ENCODE results near the gene FSD1L. TPM values are rescaled to one million over a fixed set of nuclear protein-coding genes. Genes with fewer than 3 reads are reported as not detected.

The FSD1L gene
- total RNA-seq, 2 donors from 2014 or later, result 0.66 to 6.0 TPM

DNA sequence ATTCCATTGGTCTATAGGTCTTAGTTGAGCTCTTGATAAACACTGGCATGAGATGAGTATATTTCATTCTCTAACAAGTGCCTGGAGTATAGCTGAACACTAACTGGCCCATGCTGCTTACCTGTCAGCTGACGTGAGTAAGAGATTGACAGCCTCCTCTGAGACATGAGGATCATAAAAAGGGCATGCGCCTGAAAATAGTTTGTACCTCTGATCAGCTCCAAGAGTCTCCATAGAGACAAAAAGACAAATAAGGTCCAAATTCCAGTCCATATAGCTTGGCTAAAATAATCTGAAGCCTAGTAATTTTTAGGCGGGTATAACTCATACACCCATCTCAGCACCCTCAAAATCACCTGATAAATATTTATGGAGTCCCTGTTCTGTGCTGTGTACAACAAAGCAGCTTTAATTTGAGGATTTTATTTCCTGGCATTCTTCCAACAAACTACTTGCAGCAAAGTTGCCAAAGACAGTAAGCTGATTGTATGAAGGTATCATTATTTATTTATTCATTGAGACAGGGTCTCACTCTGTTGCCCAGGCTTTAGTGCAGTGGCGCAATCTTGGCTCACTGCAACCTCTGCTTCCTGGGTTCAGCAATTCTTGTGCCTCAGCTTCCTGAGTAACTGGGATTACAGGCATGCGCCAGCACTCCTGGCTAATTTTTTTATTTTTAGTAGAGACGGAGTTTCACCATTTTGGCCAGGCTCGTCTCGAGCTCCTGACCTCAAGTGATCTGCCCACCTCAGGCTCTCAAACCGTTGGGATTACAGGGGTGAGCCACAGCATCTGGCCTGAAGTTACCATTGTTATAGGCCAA lies 16.2 kb upstream of the FSD1L start:
- Histone ChIP-seq H3K27me3 (no peaks in the 10 kb centered on the region), H3K4me1 (peaks cover 12% of the 10 kb centered on the region), H3K36me3 (replicated peaks in 1 of 2; ENCODE audit: insufficient read depth in 1 of 2, low read depth in 2 of 2) (no peaks in the 10 kb centered on the region), H3K27ac (no peak overlapping the region), H3K4me3 (no peak overlapping the region), H3K9me3 (no peaks in the 10 kb centered on the region)
- TF ChIP-seq, protein P1, sequence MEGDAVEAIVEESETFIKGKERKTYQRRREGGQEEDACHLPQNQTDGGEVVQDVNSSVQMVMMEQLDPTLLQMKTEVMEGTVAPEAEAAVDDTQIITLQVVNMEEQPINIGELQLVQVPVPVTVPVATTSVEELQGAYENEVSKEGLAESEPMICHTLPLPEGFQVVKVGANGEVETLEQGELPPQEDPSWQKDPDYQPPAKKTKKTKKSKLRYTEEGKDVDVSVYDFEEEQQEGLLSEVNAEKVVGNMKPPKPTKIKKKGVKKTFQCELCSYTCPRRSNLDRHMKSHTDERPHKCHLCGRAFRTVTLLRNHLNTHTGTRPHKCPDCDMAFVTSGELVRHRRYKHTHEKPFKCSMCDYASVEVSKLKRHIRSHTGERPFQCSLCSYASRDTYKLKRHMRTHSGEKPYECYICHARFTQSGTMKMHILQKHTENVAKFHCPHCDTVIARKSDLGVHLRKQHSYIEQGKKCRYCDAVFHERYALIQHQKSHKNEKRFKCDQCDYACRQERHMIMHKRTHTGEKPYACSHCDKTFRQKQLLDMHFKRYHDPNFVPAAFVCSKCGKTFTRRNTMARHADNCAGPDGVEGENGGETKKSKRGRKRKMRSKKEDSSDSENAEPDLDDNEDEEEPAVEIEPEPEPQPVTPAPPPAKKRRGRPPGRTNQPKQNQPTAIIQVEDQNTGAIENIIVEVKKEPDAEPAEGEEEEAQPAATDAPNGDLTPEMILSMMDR (IDR thresholded peaks at IDR 0.05), result no peak
- TF ChIP-seq POLR2A (IDR thresholded peaks at IDR 0.05), result no peak
- no peak for ATAC-seq
- 78 to 82% methylated on average over 9 of the region's 9 CpGs for WGBS, 2 donors
- DNase-seq, result no peak
- intact Hi-C loops (cut with DNase I), result no loop called here

DNA sequence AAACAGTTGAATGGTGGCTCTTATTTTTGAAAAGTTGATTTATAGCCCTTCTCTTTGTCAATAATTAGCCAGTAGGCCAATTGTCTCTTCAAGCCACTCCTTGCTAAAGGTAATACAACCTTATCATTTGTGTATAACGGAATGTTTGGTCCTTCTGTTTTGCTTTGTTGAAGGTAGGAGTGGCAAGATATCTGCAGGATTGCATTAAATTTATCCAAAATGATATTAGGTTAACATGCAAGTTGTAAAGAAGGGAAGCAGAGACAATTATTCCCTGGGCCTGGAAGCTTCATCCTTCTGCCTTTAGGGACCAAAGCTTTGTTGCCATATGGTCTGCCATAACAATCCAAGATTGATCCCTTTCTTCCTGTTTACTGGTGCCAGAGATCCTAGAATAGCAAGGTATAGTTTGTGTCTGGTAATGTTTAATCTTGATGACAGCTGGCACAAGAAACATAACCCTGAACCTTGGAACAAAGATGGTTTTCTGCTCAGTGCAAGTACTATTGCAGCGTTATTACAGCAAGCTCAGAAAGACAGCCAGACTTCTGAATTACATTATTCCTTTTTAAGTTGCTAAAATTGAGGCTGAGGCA lies 15.5 kb upstream of the FSD1L start:
- H3K9me3 ChIP-seq, result no peaks in the 10 kb centered on the region
- H3K36me3 ChIP-seq (replicated peaks in 1 of 2; ENCODE audit: insufficient read depth in 1 of 2, low read depth in 2 of 2), result no peaks in the 10 kb centered on the region
- peaks cover 12% of the 10 kb centered on the region for H3K4me1 ChIP-seq
- TF ChIP-seq, protein P1 (IDR thresholded peaks at IDR 0.05), result no peak
- TF ChIP-seq POLR2A (IDR thresholded peaks at IDR 0.05), result no peak
- intact Hi-C loops (cut with DNase I), result no loop called here
- H3K4me3 ChIP-seq, result no peak overlapping the region
- 18 to 21% methylated on average over 2 of the region's 2 CpGs for WGBS, 2 donors
- no peaks in the 10 kb centered on the region for H3K27me3 ChIP-seq
- H3K27ac ChIP-seq, result no peak overlapping the region
- DNase-seq (no peak), ATAC-seq (no peak)

DNA sequence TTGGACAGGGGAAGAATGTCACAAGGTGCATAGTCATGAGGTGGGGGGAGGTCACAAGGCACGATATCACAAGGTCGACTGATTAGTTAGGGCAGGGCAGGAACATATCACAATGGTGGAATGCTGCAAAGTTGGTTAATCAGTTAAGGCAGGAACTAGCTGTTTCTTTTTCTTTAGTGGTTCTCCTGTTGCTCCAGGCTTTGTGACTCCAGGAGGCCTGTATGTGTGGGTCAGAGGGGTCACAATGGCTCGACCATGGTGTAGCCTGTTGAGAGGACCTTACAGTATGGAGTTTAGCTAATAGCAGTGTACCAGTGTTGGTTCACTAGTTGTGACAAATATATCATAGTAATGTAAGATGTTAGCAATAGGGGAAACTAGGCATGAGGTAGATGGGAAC lies 12.4 kb upstream of the FSD1L start:
- intact Hi-C loops (cut with DNase I), result no loop called here
- ATAC-seq (no peak), DNase-seq (no peak)
- Histone ChIP-seq H3K27ac (no peak overlapping the region), H3K4me1 (peaks cover 28% of the 10 kb centered on the region), H3K9me3 (no peaks in the 10 kb centered on the region), H3K27me3 (no peaks in the 10 kb centered on the region), H3K4me3 (no peak overlapping the region), H3K36me3 (replicated peaks in 1 of 2; ENCODE audit: insufficient read depth in 1 of 2, low read depth in 2 of 2) (no peaks in the 10 kb centered on the region)
- 59 to 60% methylated on average over 3 of the region's 3 CpGs for WGBS, 2 donors
- TF ChIP-seq, protein P1 (IDR thresholded peaks at IDR 0.05), result no peak
- no peak for TF ChIP-seq POLR2A (IDR thresholded peaks at IDR 0.05)

DNA sequence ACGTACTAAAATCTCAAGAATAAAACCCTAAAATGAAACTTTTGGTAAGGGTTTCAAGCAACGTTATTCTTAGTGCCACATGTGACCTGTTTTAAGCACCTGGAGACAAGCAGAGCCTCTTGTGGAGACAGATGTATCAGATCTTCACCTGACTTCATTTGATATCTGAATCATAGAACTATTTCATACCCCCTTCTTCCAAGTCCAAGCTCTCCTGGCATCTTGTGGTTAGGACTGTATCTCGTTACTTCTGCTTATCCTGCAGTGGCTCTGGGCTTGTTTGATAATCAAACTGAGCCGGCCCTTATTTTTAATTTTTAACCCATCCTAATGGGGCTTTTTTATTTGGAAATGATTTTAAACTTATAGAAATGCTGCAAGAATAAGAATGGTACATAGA lies 11.1 kb upstream of the FSD1L start:
- Histone ChIP-seq H3K27ac (no peak overlapping the region), H3K4me3 (no peak overlapping the region), H3K36me3 (replicated peaks in 1 of 2; ENCODE audit: insufficient read depth in 1 of 2, low read depth in 2 of 2) (no peaks in the 10 kb centered on the region), H3K9me3 (no peaks in the 10 kb centered on the region), H3K27me3 (no peaks in the 10 kb centered on the region), H3K4me1 (peaks cover 28% of the 10 kb centered on the region)
- ATAC-seq (no peak), DNase-seq (no peak)
- 60 to 79% methylated on average over 4 of the region's 4 CpGs for WGBS, 2 donors
- TF ChIP-seq, protein P1 (IDR thresholded peaks at IDR 0.05), result no peak
- TF ChIP-seq POLR2A (IDR thresholded peaks at IDR 0.05), result no peak
- intact Hi-C loops (cut with DNase I), result no loop called here
